ENCODE measurements around the gene SRL.
A peak's percentile ranks its signal among the peaks of the same experiment; 100 is the strongest.
"Not testable (repeated sequence)": the region's sequence is repeated elsewhere in the genome, so short reads cannot be mapped to it uniquely, and the experiment has no call there.

SRL gene

GRCh38 chr16:4220358-4220757 lies 21.5 kb downstream of the SRL start:
- DNase-seq, result no peak

DNA sequence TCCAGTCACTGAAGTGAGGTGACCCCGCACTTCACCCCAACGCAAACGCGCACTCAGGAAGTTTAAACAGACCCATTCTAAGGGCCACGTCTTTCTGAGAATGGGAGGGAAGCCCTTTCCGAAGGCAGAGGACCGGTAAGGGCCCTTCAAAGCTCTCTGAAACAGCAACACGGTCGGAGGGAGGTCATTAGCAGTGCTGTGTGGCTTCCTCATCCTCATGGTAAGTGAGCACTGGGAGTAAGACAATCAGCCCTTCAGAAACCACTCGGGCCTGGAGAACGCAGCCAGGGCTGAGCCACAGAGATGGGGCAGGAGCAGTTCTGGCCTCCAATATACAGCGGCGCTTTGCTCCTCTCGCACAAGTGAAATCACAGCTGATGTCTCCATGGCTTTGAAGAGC lies 23.7 kb downstream of the SRL start:
- no peak for DNase-seq

- DNase-seq, result no peak
These were observed 24.4 kb downstream of the SRL start for GRCh38 chr16:4217204-4218131.

- DNase-seq, result no peak
These were observed 25.3 kb downstream of the SRL start for GRCh38 chr16:4216596-4216995.

DNA sequence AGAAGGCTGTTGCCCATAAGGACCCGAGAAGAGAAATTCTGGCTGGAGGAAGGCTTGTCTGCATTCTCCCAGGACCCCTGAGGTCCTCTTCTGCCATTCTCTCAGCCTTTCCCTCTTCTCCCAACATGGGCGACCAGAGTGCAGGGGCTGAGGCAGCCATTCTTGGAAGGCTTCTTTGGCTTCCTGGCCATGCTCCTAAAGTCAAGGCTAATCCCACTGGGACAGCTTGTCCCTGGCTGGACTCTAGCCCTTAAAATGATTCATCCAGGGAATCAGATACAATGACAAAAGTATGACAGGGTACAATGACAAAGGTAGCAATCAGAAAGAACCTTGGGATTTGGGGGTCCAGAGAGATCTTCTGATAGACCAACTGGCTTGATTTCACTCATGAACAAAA lies 26.8 kb downstream of the SRL start:
- no peak for DNase-seq

- DNase-seq, result peak; percentile 95
These were observed 27.7 kb downstream of the SRL start for GRCh38 chr16:4214215-4214621.

DNA sequence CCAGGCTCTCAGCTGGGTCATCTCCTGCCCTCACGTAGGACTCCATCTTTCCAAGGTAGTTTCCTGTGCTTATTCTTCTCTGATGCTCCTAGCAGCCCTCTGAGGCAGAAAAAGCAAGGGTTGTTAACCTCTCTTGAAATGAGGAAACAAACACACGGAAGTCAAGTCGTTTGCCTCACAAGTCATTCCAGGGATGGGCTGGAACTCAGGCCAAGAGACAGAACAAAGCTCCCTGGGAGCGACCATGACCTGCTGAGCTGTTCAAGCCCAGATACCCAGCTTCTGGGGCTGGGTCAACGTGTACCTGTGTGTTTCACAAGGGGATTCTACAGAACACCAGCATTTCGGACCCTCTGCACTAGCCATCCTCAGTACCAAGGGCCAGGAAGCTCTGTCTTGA lies 28.1 kb downstream of the SRL start:
- DNase-seq, result peak; percentile 42

DNA sequence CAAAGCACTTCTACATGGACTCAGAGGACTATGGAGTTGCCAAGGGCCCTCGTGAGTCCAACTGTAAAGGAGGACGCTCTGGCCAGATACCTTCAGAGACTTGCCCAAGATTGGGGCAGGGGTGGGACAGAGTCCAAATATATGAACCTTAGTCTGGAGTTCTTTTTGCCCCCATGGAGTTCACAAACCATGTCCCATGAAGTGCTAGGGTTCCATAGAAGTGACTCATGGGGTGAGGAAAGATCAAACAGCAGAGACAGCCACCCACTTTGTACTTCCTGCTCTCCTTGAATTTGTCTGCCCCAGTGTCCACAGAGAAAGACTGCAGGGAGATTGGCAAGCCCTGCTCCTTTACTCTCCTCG lies 29.0 kb downstream of the SRL start:
- DNase-seq, result peak; percentile 55

DNA sequence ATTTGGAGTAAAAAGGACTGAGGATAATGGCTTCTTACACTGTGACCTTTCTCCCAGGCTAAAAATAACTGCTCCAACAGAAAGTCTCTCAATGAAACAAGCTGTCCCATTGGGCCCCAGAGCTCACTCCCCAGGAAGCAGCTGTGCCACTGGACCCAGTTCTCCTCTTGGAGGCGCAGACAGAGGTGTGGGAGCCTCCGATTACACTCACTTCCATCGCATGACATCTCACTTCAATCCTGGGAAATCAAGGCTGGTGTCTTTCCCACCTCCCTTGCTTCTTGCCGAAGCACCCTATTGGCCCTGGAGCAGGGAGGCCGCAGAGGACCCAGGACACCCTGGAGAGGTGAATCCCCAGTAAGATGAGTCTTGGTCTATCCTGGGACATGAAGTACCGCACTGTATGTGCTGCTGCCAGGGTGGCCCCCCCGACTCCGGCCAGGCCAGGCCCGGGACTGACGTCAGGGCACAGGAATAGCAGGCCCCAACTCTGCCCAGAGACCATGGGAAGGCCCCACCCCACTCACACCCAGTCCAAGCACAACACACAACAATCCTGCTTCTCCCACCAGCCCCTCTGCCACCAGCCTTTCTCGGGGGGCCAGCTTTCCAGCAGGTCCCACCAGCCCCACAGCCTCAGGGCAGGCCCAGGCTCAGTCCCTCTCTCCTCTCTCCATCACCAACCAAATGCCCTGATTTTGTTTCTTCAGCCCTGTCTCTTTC lies 29.5 kb downstream of the SRL start:
- DNase-seq, result no peak

- not testable (repeated sequence) for DNase-seq
These were observed 30.3 kb downstream of the SRL start for GRCh38 chr16:4211445-4212210.

DNA sequence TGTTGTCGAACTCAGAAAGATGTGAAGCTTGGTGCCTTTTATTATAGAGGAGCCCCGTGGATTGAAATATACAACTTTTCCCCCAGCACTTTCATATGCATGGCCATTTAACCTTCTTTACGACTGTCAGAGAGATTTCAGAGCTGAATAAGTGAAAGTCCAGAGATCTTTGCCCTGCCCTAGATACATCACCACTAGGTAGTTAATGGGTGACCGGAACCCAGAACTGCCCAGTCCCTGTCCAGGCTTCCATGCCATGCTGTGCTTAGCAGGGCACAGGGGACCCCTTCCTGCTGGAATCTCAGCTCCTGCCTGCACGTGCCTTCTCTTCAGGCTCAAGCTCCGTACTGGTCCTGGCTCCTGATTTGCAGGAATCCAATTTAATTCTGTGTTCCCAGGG lies 32.2 kb downstream of the SRL start:
- no peak for DNase-seq

DNA sequence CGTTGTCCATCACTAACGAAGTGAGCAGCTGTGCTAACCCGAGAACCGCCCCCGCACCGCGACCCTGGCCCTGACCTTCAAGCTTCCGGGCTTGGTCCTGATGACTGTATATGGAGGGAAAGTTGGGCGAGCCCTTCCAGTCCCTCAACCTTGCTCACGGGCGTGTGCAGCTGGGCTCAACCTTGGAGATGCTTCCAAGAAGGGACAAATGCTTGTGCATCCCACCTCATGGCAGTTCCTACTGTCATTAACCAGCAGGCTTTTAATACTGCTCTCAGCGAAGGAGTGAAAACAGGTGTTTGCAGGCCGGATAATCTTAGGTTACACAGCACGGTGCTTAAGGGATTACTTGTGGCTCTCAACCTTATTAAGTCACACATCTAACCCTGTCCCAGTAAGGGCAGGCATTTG lies 33.5 kb downstream of the SRL start:
- DNase-seq, result no peak

DNA sequence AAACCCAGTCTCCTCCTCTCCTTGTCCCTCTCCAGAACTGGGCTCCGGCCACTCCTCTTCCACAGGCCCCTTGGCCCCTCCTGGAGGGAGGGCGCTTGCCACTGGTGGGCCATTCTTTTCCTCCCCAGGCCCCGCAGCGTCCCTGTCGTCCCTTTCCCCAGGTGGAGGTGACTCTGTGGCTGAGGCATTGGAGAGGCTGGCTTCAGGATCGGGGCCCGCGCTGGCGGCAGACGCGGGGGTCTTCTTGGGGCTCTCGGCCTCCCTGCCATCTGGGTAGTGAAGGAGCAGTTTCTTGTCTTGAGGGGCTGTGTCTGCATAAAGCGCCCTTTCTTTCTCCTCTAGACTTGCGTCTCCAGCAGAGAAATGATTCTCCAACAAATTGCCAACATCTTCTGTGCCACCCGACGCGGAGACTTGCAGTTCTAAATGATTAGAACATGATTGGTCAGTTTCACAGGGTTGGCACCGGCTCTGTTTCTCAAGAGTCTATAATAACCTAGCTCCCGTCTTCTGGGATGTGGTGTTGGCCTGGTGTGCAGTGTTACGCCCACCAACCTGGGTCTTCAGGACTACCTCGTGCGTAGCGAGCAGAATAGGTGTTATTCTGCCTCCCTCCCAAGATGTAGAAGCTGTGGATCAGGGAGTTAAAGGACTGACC lies 34.1 kb downstream of the SRL start:
- DNase-seq, result no peak

DNA sequence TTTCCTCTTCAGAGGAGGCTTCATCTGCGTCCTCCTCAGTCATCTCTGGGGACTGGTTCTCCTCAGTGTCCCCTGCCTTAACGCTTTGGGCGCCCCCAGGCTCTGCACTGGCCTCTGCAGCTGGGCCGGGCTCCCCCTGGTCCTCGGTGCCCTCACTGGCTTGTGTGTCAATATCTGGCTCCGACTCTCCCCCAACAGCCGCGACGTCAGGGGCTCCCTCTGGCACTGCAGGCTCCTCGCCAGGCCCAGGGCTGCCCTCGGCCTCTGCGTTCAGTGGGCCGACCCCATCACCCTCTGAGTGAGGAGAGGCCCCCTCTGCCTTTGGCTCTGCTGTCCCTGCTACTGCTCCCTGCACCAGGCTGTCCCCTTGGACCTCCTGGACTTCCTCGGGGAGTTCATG lies 34.7 kb downstream of the SRL start:
- no peak for DNase-seq

DNA sequence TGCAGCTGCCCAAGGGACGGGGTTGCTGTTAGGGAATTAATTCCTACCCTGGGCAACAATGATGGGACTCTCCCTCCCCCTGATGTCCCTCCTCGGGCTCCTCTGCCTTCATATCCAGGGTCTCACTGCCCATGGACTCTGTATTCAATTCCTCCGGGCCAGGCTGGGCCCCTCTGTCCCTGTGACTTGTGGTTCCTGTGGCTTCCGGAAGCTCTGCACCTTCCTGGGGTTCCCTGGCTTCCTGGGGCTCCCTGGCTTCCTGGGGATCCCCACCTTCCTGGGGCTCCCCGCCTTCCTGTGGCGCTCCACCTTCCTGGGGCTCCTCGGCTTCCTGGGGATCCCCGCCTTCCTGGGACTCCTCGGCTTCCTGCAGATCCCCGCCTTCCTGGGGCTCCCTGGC lies 35.2 kb downstream of the SRL start:
- no peak for DNase-seq

GRCh38 chr16:4205971-4206370 lies 35.9 kb downstream of the SRL start:
- no peak for DNase-seq

GRCh38 chr16:4204521-4204920 lies 37.4 kb downstream of the SRL start:
- no peak for DNase-seq

GRCh38 chr16:4203748-4204147 lies 38.1 kb downstream of the SRL start:
- DNase-seq, result no peak

DNA sequence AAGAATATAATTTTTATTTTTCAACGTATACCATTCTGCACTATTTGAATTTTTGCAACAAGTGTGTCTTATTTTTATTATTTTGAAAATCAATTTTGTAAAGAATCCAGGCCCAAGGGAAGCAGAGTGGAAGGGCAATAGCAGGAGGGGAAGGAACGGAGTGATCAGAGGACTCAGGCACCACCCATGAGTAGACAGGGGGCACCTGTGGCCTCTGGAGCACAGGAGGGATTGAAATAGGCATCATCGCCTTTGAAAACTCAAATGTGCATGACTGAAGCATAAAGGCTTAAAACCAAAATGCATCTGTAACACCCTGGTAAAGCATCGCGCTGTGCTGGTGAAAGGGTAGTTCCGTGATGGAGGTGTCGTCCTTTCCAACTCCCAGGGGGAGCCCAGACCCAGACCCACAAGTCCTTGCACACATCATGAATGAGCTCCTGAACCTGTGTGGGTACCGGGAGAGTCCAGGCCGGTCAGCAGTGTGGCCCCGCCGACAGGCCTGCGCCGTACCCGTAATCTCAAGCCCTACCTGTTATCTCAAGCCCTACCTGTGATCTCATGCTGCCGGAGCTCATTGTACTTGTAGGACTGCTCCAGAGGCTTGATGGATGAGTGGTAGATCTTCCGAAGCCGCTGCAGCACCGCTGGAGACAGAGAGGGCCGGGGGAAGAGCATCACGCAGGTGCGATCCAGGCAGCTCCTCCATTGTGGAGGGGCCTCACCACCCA lies 39.1 kb downstream of the SRL start:
- no peak for DNase-seq

DNA sequence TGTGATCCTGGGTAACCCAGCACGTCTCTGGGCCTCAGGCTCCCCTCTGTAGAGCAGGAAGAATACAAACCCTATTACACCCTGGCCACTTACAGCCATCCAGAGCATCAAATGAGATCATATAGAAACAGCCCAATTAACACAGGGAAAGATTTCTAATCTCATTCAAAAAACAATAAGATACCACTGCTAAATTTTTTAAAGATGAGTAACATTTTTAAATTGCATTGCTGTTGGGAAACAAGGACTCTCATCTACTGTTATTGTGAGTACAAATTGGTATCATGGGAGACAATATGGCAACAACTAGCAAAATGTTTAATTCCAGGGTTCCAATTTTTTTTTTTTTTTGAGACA lies 41.1 kb downstream of the SRL start:
- DNase-seq, result no peak

DNA sequence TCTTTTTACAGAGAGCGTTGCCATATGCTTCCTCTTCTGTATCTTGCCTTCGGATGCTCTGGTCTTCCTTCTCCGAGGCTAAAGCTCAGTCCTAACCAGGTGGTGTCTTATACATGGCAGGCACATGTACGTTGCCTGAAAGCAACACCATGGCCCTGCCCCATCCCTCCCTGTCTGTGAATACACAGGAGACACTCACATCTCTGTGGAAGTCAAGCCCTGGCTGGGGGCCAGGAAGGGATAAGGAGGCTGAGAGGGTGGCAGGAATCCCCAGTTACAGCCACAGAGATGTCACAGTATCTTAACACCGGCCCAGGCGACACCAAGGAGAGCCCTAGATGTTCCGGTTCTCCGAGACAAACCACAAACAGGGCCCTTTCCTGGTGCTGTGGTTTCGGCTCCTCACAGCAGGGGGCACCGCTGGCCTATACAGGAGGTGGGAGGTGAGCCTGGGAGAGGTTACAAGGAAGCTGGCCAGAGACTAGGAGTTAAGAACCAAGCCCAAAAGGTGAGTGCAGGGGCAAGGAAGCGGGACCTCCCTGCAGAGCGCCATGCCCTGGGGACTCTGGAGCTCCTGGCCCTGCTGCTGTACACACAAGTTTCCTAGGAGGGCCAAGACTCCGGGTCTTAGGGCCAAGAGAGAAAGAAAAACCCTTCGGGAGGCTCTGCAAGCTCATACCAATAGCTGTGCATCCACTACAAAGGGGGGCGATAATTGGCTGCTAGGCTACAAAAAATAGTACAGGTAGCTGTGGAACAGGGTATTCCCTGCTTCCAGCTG lies 41.7 kb downstream of the SRL start:
- DNase-seq, result peak; percentile 55

- DNase-seq, result no peak
These were observed 43.1 kb downstream of the SRL start for GRCh38 chr16:4198816-4199215.

Data from kidney glomerular epithelial cell (primary cell).